Measurements from ENCODE around the gene GRIK4.

Gene GRIK4

DNA sequence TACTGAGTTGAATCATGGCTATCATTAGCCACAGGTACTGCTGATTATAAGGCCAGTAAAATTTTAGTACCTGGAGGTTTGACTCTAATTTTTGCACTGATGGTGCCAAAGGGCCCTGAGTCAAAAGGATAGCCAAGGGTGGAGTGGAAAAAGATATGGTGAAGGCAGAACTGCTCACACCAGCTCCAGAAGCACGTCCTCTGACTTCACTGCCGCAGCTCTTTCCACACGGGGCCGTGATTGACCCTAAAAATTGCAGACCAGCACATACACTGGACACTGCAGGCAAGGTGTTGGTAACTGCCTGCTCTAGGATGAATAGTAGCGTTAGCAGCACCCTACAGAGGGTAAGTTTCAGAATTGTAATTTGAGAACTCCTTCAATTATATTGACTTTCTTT is 25.4 kb upstream of the GRIK4 start:
- ATAC-seq (ENCODE audit: low read depth) (no peak), DNase-seq (ENCODE audit: low spot score) (no peak)
- peaks cover 36% of the 10 kb centered on the region for H3K36me3 ChIP-seq (ENCODE audit: low read depth)
- H3K4me1 ChIP-seq (ENCODE audit: insufficient read depth, poor library complexity, severe bottlenecking), result no peaks in the 10 kb centered on the region
- H3K4me3 ChIP-seq (ENCODE audit: severe bottlenecking), result no peak overlapping the region
- H3K27me3 ChIP-seq (ENCODE audit: insufficient read depth, poor library complexity, severe bottlenecking), result no peaks in the 10 kb centered on the region
- no peaks in the 10 kb centered on the region for H3K9me3 ChIP-seq (ENCODE audit: severe bottlenecking)
- H3K27ac ChIP-seq (ENCODE audit: poor library complexity, severe bottlenecking), result no peak overlapping the region
- TF ChIP-seq, protein P1, sequence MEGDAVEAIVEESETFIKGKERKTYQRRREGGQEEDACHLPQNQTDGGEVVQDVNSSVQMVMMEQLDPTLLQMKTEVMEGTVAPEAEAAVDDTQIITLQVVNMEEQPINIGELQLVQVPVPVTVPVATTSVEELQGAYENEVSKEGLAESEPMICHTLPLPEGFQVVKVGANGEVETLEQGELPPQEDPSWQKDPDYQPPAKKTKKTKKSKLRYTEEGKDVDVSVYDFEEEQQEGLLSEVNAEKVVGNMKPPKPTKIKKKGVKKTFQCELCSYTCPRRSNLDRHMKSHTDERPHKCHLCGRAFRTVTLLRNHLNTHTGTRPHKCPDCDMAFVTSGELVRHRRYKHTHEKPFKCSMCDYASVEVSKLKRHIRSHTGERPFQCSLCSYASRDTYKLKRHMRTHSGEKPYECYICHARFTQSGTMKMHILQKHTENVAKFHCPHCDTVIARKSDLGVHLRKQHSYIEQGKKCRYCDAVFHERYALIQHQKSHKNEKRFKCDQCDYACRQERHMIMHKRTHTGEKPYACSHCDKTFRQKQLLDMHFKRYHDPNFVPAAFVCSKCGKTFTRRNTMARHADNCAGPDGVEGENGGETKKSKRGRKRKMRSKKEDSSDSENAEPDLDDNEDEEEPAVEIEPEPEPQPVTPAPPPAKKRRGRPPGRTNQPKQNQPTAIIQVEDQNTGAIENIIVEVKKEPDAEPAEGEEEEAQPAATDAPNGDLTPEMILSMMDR (IDR thresholded peaks at IDR 0.05; ENCODE audit: poor library complexity, severe bottlenecking), result no peak

DNA sequence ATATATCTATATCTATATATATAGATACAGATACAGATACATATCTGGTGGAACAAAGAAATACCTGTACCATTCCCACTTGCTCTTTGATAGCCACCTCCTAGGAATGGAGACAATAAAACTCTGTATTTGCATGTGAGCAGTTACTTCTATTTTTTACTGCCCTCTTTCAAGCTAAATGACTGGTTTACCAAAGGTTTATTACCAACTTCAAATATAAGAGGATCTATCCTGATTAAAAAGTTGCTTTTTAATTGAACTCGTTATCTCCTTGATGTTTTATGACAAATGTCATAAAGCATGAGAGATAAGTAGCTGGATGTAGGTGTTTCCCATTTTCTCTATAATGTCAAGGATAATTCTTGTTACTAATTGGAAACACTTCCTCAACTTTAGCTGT is 21.7 kb upstream of the GRIK4 start:
- DNase-seq (ENCODE audit: low spot score) (no peak), ATAC-seq (ENCODE audit: low read depth) (no peak)
- Histone ChIP-seq H3K9me3 (ENCODE audit: severe bottlenecking) (no peaks in the 10 kb centered on the region), H3K27ac (ENCODE audit: poor library complexity, severe bottlenecking) (no peak overlapping the region), H3K4me1 (ENCODE audit: insufficient read depth, poor library complexity, severe bottlenecking) (no peaks in the 10 kb centered on the region), H3K4me3 (ENCODE audit: severe bottlenecking) (no peak overlapping the region), H3K36me3 (ENCODE audit: low read depth) (peaks cover 18% of the 10 kb centered on the region), H3K27me3 (ENCODE audit: insufficient read depth, poor library complexity, severe bottlenecking) (no peaks in the 10 kb centered on the region)
- TF ChIP-seq, protein P1 (IDR thresholded peaks at IDR 0.05; ENCODE audit: poor library complexity, severe bottlenecking), result no peak

DNA sequence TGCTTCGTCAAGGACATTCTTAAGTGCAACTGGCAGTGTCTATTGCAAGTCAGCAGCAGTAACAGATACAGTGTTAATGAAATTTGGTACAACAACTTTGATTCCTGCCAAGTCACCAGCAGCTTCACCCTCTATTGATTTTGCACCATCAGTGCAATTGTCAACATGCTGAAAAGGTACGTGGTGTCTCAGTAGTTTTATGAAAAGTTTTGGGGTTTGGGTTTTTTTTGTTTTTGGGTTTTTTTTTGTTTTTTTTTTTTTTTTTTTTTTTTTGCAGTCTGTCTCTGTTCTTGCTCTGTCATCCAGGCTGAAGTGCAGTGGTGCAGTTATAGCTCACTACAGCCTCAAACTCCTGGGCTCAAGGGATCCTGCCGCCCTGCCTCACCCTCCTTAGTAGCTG is 19.1 kb upstream of the GRIK4 start:
- Histone ChIP-seq H3K27ac (ENCODE audit: poor library complexity, severe bottlenecking) (no peak overlapping the region), H3K9me3 (ENCODE audit: severe bottlenecking) (no peaks in the 10 kb centered on the region), H3K27me3 (ENCODE audit: insufficient read depth, poor library complexity, severe bottlenecking) (no peaks in the 10 kb centered on the region), H3K4me3 (ENCODE audit: severe bottlenecking) (no peak overlapping the region), H3K36me3 (ENCODE audit: low read depth) (0 out of 2 replicates have a peak, but pooled peaks cover 3% of the 10 kb centered on the region), H3K4me1 (ENCODE audit: insufficient read depth, poor library complexity, severe bottlenecking) (no peaks in the 10 kb centered on the region)
- DNase-seq (ENCODE audit: low spot score), result no peak
- TF ChIP-seq, protein P1 (IDR thresholded peaks at IDR 0.05; ENCODE audit: poor library complexity, severe bottlenecking), result no peak
- no peak for ATAC-seq (ENCODE audit: low read depth)

DNA sequence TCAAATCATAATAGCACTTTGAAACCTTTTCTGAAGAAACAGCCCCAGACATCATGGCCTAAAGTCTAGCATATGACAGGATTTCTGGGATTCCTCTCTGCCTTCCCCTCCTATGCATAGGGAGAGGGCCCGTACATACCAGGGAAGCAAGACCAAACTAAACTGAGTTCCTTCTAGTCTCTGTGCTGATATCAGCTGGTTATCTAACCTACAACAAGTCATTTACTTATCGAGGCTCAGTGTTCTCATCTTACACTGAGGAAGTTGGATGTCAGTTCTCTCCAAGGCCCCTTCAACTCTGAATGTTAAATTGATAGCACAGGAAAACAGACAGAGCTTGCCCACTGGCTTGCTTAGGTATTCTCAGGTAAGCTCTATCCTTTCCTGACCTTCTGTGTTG is 17.0 kb upstream of the GRIK4 start:
- Histone ChIP-seq H3K27me3 (ENCODE audit: insufficient read depth, poor library complexity, severe bottlenecking) (no peaks in the 10 kb centered on the region), H3K9me3 (ENCODE audit: severe bottlenecking) (no peaks in the 10 kb centered on the region), H3K36me3 (ENCODE audit: low read depth) (no peaks in the 10 kb centered on the region), H3K4me3 (ENCODE audit: severe bottlenecking) (no peak overlapping the region), H3K27ac (ENCODE audit: poor library complexity, severe bottlenecking) (no peak overlapping the region), H3K4me1 (ENCODE audit: insufficient read depth, poor library complexity, severe bottlenecking) (no peaks in the 10 kb centered on the region)
- ATAC-seq (ENCODE audit: low read depth) (no peak), DNase-seq (ENCODE audit: low spot score) (no peak)
- TF ChIP-seq, protein P1 (IDR thresholded peaks at IDR 0.05; ENCODE audit: poor library complexity, severe bottlenecking), result no peak

DNA sequence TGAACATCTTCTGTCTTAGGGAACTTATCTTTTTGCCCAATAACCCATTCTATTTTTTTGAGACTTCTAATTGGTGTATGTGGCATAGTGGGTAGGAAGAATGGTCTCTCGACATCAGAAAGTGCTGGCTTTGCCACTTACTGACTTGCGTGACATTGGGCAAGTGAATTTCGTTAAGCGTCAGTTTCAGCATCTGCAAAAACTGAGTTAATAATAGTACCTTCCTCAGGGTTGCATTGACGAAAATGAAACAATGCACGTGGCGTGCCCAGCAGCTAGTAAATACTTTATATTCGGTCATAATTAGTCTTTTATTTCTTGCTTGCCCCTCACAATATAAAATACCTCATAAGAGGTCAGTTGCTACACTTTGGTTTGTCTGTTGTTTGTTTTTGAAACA is 12.5 kb upstream of the GRIK4 start:
- TF ChIP-seq, protein P1 (IDR thresholded peaks at IDR 0.05; ENCODE audit: poor library complexity, severe bottlenecking), result no peak
- Histone ChIP-seq H3K27ac (ENCODE audit: poor library complexity, severe bottlenecking) (no peak overlapping the region), H3K9me3 (ENCODE audit: severe bottlenecking) (no peaks in the 10 kb centered on the region), H3K27me3 (ENCODE audit: insufficient read depth, poor library complexity, severe bottlenecking) (no peaks in the 10 kb centered on the region), H3K36me3 (ENCODE audit: low read depth) (no peaks in the 10 kb centered on the region), H3K4me3 (ENCODE audit: severe bottlenecking) (no peak overlapping the region), H3K4me1 (ENCODE audit: insufficient read depth, poor library complexity, severe bottlenecking) (no peaks in the 10 kb centered on the region)
- ATAC-seq (ENCODE audit: low read depth), result no peak
- no peak for DNase-seq (ENCODE audit: low spot score)

All from RWPE2 (cell line).